Left lung (tissue), 10 donors: Measurements from ENCODE around the gene PRTFDC1. TPM values are rescaled to one million over a fixed set of nuclear protein-coding genes. Genes with fewer than 3 reads are reported as not detected.
A peak's percentile ranks its signal among the peaks of the same experiment; 100 is the strongest.

Source experiments
- ATAC-seq: fragments of 200-7000 bp; cut with Tn5 transposase; one replicate; pipeline ENCODE4 v1.9.1; 2020; ENCODE audit warnings: moderate library complexity
- DNase-seq, 4 donors: peaks; one replicate each; pipeline ENCODE4 v3.0.0-alpha.2; 2013 to 2020
- H3K27ac ChIP-seq, 2 donors: fragments of 200-600 bp; sonication (generic) in 1 of 2; one replicate each; pipeline versions ENCODE4 v1.5.0 to v1.8.0; 2020 to 2021
- H3K27me3 ChIP-seq, 2 donors: fragments of 200-600 bp; sonication (generic) in 1 of 2; one replicate each; pipeline versions ENCODE4 v1.5.0 to v1.8.0; 2020 to 2021
- H3K36me3 ChIP-seq, 2 donors: fragments of 200-600 bp; sonication (generic) in 1 of 2; one replicate each; pipeline versions ENCODE4 v1.5.0 to v1.8.0; 2020 to 2021
- H3K4me1 ChIP-seq, 2 donors: fragments of 200-600 bp; one replicate each; pipeline ENCODE4 v1.8.0; 2021
- H3K4me3 ChIP-seq, 2 donors: fragments of 200-600 bp; sonication (generic) in 1 of 2; one replicate each; pipeline versions ENCODE4 v1.5.0 to v1.8.0; 2020 to 2021; ENCODE audit warnings: mild to moderate bottlenecking in 1 of 2
- H3K9me3 ChIP-seq, 2 donors: fragments of 200-600 bp; sonication (generic) in 1 of 2; one replicate each; pipeline versions ENCODE4 v1.5.0 to v1.8.0; 2020 to 2021
- intact Hi-C, 2 donors: fragments of 100-400 bp; cut with DNase I; formaldehyde crosslinking; loops; one replicate each; pipeline versions ENCODE4 v1.11.2 to v1.14.2; 2022
- polyA plus RNA-seq, 6 donors: library from polyadenylated mRNA; unstranded; fragments of 120-200 nt; gene quantifications; one replicate each; pipeline ENCODE4 v1.2.1, GENCODE V29; 2013; ENCODE audit not compliant: insufficient read length in 6 of 6
- total RNA-seq, 2 donors: library from RNA; stranded (reverse); fragmentation: NEBNext Ultra II Directional; extraction: Animal tissue kit (Norgen Biotek cat#: 25700); gene quantifications; one replicate each; pipeline ENCODE4 v1.2.1, GENCODE V29; 2021
- TF ChIP-seq, protein P1 (sequence below), 2 donors: fragments of 200-600 bp; sonication (generic) in 1 of 2; IDR thresholded peaks; one replicate each; pipeline versions ENCODE4 v1.5.0 to v1.8.0; 2021; ENCODE audit warnings: antibody characterized with exemption in 2 of 2
- donor health status: DM: no; HTN: yes; CAD: no.
- donor health status: DM: no; HTN: no; CAD: no.

The PRTFDC1 gene
- total and polyA plus RNA-seq, 8 donors: 5.2 to 69.7 (median 49.5) TPM

DNA sequence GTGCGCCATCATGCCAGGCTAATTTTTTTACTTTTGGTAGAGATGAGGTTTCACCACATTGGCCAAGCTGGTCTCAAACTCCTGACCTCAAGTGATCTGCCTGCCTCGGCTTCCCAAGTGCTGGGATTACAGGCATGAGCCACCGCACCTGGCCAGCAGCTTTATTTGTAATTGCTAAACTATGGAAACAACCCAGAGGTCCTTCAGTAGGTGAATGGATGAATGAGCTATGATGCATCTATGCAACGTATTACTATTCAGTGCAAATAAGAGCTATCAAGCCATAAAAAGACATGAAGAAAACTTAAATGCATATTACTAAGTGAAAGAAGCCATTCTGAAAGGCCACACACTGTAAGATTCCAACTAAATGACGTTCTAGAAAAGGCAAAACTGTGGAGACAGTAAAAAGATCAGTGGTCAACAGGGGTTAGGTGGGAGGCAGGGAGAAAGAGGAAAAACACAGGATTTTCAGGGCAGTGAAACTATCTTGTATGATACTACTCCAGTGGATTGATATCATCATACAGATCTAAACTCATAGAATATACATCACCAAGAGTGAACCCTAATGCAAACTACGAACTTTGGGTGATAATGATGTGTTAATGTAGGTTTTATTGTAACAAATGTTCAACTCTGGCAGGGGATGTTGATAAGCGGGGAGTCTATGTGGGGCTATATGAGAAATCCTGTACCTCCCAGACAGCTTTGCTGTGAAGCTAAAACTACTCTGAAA is 66.7 kb downstream of the PRTFDC1 start:
- ATAC-seq (no peak), DNase-seq (peak in 2 of 4 donors; percentile 36 to 39)
- Histone ChIP-seq H3K9me3 (no peaks in the 10 kb centered on the region), H3K27ac (no peak overlapping the region), H3K27me3 (no peaks in the 10 kb centered on the region), H3K4me1 (no peaks in the 10 kb centered on the region), H3K36me3 (no peaks in the 10 kb centered on the region), H3K4me3 (no peak overlapping the region)
- intact Hi-C loops: no loop called here
- TF ChIP-seq, protein P1, sequence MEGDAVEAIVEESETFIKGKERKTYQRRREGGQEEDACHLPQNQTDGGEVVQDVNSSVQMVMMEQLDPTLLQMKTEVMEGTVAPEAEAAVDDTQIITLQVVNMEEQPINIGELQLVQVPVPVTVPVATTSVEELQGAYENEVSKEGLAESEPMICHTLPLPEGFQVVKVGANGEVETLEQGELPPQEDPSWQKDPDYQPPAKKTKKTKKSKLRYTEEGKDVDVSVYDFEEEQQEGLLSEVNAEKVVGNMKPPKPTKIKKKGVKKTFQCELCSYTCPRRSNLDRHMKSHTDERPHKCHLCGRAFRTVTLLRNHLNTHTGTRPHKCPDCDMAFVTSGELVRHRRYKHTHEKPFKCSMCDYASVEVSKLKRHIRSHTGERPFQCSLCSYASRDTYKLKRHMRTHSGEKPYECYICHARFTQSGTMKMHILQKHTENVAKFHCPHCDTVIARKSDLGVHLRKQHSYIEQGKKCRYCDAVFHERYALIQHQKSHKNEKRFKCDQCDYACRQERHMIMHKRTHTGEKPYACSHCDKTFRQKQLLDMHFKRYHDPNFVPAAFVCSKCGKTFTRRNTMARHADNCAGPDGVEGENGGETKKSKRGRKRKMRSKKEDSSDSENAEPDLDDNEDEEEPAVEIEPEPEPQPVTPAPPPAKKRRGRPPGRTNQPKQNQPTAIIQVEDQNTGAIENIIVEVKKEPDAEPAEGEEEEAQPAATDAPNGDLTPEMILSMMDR (IDR thresholded peaks at IDR 0.05): no peak

DNA sequence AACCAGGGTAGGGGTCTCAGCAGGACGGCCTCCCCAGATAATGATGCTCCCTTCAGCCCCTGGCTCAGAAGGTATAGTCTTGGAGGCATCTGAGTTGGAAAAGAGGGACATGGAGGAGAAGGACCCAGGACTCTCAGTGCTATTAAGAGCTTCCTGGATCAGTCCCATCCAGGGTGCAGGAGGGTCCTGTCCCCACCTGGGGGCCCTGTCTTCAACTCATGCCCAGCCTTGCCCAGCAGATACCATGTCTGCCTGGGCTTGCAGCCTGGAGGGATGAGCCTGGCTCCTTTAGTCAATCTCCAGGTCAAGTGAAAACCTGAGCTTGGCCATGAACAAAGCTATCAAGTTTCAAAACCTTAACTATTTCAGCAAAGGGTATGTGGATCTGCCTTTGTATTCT is 67.6 kb downstream of the PRTFDC1 start:
- DNase-seq (no peak), ATAC-seq (no peak)
- TF ChIP-seq, protein P1 (IDR thresholded peaks at IDR 0.05): no peak
- H3K4me3 ChIP-seq: no peak overlapping the region
- H3K36me3 ChIP-seq: no peaks in the 10 kb centered on the region
- no peak overlapping the region for H3K27ac ChIP-seq
- intact Hi-C loops: no loop called here
- H3K9me3 ChIP-seq: no peaks in the 10 kb centered on the region
- no peaks in the 10 kb centered on the region for H3K27me3 ChIP-seq
- H3K4me1 ChIP-seq: no peaks in the 10 kb centered on the region

DNA sequence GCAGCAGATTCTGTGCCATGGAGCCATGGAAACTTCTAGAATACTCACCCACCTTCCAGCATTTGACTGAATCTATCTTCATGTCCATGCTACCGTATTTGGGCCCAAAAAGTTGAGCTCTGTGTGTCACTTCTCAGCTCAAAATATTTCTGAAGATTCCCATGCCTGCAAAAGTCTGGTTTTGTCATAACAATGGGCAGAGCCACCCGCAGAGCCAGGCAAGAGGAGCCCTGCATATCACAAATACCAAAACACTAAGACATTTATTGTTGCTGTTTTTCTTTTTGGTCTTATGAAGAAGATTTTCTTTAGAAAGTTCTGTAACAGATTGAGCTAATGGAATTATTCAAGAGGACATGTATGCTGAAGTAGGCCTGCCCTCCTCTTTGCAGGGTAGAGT is 68.1 kb downstream of the PRTFDC1 start:
- no peaks in the 10 kb centered on the region for H3K36me3 ChIP-seq

DNA sequence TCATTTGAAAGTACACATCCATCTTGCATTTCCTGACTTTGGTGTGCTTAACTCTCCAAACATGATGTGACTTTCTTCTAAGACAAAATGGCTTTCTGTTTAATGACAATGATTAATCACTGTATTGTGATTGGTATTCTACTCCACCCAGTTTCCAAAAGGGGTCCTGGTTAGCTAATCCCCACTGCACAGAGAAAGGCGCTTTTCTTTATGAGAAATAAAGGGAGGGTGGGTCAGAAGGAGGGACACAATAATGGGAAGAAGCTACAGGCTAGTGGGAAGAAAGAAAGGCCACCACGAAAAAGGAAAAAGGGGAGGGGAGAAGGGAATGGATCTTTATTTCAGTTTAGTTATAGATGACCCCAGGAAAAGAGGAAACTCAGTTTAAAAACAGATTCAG is 69.2 kb downstream of the PRTFDC1 start:
- Histone ChIP-seq H3K36me3 (no peaks in the 10 kb centered on the region), H3K4me3 (no peak overlapping the region), H3K27ac (peak overlapping the region in 1 of 2 donors; percentile 1), H3K4me1 (no peaks in the 10 kb centered on the region), H3K27me3 (no peaks in the 10 kb centered on the region), H3K9me3 (no peaks in the 10 kb centered on the region)
- TF ChIP-seq, protein P1 (IDR thresholded peaks at IDR 0.05): no peak
- DNase-seq (no peak), ATAC-seq (no peak)
- intact Hi-C loops: no loop called here

More for the DNA sequence above, 68.1 kb downstream of the PRTFDC1 start:
- DNase-seq (no peak), ATAC-seq (no peak)
- TF ChIP-seq, protein P1 (IDR thresholded peaks at IDR 0.05): no peak
- Histone ChIP-seq H3K27me3 (no peaks in the 10 kb centered on the region), H3K9me3 (no peaks in the 10 kb centered on the region), H3K27ac (no peak overlapping the region), H3K4me3 (no peak overlapping the region), H3K4me1 (no peaks in the 10 kb centered on the region)
- intact Hi-C loops: no loop called here

DNA sequence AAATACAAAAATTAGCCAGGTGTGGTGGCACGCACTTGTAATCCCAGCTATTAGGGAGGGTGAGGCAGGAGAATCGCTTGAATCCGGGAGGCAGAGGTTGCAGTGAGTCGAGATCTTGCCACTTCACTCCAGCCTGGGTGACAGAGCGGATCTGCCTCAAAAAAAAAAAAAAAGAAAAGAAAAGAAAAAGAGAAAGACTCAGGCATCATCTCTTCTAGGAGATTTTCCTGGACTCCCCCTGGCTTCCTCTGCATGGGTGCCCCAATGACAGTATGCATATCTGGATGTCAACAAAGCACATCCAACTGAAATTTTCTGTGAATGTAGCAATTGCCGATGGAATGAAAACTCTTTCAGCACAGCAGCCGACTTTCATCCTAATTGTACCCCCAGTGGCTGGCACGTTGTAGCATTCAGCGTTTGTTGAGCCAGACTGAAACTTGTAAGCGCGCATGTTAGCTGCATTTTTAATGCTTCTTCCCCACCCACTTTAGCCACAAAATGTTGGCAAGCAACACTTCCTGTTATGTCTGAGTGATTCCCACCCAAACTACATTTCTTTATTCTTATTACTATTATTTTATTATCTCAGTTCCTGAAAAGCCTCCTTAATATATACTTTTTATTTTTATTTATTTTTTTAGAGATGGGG is 70.2 kb downstream of the PRTFDC1 start:
- Histone ChIP-seq H3K4me1 (no peaks in the 10 kb centered on the region), H3K4me3 (no peak overlapping the region), H3K36me3 (no peaks in the 10 kb centered on the region), H3K27ac (no peak overlapping the region), H3K27me3 (no peaks in the 10 kb centered on the region), H3K9me3 (no peaks in the 10 kb centered on the region)
- peak; percentile 41 for ATAC-seq
- TF ChIP-seq, protein P1 (IDR thresholded peaks at IDR 0.05): no peak
- intact Hi-C loops: no loop called here
- DNase-seq: peak in 3 of 4 donors; percentile 26 to 53 (median 38)
